ENCODE results near the gene CHST12.
"Not testable (repeated sequence)": the region's sequence is repeated elsewhere in the genome, so short reads cannot be mapped to it uniquely, and the experiment has no call there.

Gene CHST12

GRCh38 chr7:2416063-2416462 is 12.7 kb downstream of the CHST12 start:
- FAIRE-seq, result no peak
- DNase-seq (ENCODE audit: insufficient read length, low spot score), result no peak
- TF ChIP-seq, protein P1, sequence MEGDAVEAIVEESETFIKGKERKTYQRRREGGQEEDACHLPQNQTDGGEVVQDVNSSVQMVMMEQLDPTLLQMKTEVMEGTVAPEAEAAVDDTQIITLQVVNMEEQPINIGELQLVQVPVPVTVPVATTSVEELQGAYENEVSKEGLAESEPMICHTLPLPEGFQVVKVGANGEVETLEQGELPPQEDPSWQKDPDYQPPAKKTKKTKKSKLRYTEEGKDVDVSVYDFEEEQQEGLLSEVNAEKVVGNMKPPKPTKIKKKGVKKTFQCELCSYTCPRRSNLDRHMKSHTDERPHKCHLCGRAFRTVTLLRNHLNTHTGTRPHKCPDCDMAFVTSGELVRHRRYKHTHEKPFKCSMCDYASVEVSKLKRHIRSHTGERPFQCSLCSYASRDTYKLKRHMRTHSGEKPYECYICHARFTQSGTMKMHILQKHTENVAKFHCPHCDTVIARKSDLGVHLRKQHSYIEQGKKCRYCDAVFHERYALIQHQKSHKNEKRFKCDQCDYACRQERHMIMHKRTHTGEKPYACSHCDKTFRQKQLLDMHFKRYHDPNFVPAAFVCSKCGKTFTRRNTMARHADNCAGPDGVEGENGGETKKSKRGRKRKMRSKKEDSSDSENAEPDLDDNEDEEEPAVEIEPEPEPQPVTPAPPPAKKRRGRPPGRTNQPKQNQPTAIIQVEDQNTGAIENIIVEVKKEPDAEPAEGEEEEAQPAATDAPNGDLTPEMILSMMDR (IDR thresholded peaks at IDR 0.05; ENCODE audit: insufficient read depth, missing control alignments), result no peak

GRCh38 chr7:2416650-2417049 is 13.2 kb downstream of the CHST12 start:
- DNase-seq (ENCODE audit: insufficient read length, low spot score) (no peak), FAIRE-seq (no peak)
- TF ChIP-seq, protein P1 (IDR thresholded peaks at IDR 0.05; ENCODE audit: insufficient read depth, missing control alignments), result no peak

- not testable (repeated sequence) for DNase-seq (ENCODE audit: insufficient read length, low spot score); FAIRE-seq
These were observed 13.8 kb downstream of the CHST12 start for GRCh38 chr7:2417178-2417577.

DNA sequence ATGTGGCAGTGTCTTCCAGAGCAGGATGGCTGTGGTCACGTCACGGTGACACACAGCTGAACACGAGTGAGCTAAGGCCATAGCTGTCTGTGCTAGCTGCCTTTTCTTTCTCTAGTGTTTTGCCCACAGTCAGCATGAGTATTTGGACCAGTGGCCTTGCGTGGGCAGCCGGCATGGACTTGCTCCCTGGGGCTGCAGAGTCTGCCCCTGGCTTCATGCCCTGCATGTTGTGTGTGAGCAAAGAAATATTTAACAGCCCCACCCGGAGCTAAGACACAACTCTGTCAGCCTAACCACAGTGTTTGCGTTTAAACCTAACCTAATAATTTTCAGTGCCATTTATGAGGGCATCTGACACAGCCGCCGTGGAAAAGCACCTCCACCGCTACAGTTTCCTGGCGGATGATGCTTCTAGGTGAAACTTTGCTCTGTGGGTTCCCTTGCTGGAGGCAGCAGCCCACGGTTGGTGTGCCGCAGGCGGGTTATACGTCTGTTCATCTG is 14.6 kb downstream of the CHST12 start:
- no peak for FAIRE-seq
- DNase-seq (ENCODE audit: insufficient read length, low spot score), result no peak
- TF ChIP-seq, protein P1 (IDR thresholded peaks at IDR 0.05; ENCODE audit: insufficient read depth, missing control alignments), result no peak

- no peak for FAIRE-seq
- DNase-seq (ENCODE audit: insufficient read length, low spot score), result no peak
- TF ChIP-seq, protein P1 (IDR thresholded peaks at IDR 0.05; ENCODE audit: insufficient read depth, missing control alignments), result no peak
These were observed 17.0 kb downstream of the CHST12 start for GRCh38 chr7:2420216-2420933.

GRCh38 chr7:2421943-2422310 is 18.5 kb downstream of the CHST12 start:
- DNase-seq (ENCODE audit: insufficient read length, low spot score) (no peak), FAIRE-seq (no peak)
- TF ChIP-seq, protein P1 (IDR thresholded peaks at IDR 0.05; ENCODE audit: insufficient read depth, missing control alignments), result no peak

DNA sequence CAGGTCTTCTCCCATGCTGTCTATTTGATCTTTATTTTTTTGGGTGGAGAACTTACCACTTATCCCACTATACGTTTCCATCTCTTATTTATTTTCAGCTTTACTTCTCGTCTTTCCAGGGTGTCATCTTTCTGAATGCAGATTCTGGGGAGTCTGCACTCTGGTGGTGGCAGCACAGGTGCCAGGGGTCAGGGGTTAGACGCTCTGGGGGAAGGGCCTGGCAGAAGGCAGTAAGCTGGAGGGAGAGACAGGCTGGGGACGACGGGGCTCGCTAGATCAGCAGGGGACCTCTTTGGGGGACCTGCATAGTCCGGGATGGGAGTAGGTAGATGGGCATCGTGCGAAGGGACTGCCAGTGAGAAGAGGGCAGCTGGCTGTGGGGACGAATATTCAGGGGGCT is 22.3 kb downstream of the CHST12 start:
- DNase-seq (ENCODE audit: insufficient read length, low spot score) (no peak), FAIRE-seq (no peak)
- TF ChIP-seq, protein P1 (IDR thresholded peaks at IDR 0.05; ENCODE audit: insufficient read depth, missing control alignments), result no peak
